GM04503 (cell line): ENCODE data around the gene CACNA1S.
A peak's percentile ranks its signal among the peaks of the same experiment; 100 is the strongest.

Source experiments
- DNase-seq: peaks from one replicate; pipeline ENCODE4 v3.0.0-alpha.2; 2012; ENCODE audit warnings: low read depth

The CACNA1S gene

DNA sequence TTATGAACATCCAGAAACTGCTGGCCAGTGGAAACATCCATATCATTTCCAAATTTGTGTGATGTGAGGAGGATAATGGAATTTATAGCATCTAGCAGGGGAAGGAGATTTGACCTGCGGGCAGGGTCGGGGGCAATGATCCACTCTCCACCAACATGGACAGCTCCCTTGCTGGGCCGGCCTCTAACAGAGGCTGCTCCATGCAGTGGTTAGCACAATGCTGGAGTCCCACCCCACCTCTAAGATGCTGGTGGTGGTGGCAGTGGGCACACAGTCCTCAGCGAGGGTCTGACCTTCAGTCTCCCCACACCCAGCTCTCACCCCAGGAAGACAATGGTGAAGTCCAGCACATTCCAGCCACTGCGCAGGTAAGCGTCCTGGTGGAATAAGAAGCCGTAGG, 18.7 kb downstream of the CACNA1S start:
- no peak for DNase-seq

DNA sequence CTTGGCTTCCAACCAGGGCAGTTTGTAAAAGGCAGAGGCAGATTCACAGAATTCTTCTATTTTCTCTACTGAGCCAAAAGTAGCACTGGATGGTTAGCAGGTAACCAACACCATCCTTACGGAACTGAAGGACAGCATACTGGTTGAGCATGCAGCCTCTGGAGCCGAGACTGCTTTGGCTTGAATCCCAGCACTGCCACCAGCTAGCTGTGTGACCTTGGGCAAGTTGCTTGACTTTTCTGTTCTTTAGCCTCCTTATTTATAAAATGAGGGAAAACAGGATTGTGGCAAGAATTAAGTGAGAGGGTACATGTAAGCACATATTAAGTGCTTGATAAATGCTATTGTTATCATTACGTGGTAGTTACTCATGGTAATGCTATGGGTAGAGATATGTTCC, 19.5 kb downstream of the CACNA1S start:
- no peak for DNase-seq

DNA sequence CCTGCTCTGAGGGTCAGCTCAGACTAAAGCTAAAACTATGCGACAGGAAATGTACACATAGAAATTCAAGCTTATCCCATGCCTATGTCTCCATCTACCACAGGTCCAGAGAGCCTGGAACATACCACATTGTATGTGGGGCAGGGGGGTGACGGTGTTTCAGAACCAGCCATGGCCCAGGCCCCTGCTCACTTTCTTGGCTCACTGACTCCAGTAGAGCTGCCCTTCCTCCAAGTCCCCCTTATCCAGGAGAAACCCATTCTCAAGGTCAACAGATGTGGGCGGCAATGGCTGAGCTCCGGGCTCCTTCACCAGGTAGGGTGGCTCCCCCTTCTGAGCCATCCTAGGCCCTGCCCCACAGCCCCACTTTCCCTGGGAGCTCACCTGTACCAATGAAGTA, 21.0 kb downstream of the CACNA1S start:
- no peak for DNase-seq

DNA sequence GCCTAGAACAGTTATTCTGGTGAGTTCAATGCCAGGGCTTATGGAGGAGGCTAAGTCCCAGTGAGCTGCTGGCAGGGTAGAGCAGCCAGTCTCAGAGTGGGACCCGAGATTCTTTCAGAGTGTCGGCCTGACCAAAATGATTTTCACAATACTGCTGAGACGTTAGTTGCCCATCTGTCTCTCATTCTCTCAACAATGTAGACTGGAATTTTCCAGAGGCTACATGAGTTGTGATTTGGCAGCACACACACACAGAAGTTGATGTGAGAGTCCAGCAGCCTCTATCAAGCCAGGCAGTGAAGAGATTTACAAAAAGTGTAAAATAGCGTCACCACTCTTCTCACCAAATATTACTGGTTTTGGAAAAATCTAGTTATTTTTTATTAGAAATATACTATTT, 21.7 kb downstream of the CACNA1S start:
- DNase-seq: peak; percentile 8

DNA sequence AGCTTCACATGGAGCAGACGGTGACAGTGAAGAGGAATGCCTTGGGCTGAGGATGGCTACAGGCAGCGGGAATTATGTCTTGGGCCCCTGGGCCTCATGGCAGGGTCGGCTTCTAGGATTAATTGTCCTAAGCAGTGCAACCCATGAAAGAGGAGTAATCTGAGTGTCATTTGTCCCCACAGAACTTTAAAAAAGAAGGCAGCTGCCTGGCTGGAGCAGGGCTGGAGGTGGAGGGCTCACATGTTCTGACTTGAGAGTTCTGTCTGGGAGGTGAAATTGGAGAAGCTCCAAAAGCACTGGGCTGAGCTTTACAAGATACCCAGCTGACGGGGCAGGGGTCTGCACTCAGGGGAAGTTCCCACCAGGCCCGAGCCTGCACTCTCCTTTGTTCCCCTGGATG, 22.6 kb downstream of the CACNA1S start:
- DNase-seq: no peak

DNA sequence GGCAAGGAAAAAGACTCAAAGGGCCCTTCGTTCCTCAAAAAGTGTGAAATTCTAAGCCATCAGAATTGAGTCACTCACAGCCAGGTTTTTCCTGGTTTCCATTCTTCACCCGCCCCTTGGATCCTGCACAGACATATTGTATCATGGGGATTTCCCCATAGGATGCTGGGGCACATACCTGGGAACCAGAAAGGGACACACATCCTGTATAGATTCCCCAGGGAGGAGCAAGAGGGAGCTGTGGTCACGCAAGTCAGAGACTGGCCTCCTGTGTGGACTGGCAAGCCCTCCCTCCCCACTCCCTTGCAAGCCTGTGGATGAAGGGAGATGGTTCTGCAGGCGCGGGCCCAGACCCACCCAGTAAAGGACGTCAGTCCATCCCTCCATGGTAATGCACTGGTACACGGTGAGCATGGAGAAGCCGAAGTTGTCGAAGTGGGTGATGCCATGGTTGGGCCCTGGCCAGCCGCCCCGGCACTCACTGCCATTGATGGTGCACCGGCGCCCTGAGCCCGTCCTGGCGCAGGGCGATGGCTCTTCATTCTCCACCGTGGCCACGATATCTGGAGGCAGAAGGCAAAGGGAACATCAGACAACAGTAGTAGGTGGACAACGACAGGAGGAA, 23.2 kb downstream of the CACNA1S start:
- no peak for DNase-seq

DNA sequence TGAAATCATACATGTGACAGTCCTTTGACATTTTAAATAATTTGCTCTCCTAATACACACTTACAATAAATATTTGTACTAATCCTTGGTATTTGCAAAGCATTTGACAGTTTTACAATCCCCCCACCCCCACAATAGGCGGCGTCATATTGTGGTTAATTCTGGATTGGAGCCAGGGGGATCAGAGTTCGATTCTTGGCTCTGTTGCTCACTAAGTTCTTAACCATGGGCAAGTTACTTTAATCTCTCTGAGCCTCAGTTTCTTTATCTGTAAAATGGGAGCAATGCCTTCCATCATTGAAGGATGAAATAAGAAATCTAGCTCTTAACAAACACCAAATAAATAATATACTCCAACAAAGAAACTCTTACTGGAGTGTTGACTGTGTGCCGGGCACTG, 23.8 kb downstream of the CACNA1S start:
- DNase-seq: no peak

DNA sequence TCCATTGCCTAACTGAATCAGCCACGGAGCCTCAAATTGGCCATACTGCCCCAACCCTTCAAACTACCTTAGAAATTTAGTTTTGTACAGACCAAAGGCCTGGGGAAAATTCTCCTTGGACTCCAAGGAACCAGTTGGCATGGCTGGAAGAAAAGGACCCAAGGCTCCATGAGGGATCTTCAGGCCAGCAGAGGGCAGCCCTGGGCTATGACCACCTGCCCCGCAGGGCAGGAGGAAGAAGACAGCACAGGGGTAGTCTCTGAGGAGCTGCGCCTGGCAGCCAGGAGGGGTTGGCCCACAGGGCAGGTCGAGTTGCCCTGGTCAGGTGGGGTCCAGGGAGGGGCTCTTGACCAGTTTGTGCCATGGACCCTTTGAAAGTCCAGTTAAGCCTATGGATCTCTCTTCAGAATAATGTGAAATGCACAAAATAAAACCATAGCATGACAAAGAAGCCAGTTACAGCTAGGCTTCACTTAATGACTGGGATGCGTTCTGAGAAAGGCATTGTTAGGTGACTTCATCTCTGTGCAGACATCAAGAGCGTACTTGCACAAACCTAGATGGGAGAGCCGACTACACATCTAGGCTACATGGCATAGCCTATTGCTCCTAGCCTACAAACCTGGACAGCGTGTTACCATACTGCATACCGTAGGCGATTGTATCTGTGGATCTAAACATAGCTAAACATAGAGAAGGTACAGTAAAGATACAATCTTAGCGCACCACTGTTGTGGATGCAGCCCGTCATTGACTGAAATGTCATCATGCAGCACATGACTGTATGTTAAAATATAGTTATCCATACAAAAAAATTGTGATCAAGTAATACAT, 26.1 kb downstream of the CACNA1S start:
- no peak for DNase-seq

DNA sequence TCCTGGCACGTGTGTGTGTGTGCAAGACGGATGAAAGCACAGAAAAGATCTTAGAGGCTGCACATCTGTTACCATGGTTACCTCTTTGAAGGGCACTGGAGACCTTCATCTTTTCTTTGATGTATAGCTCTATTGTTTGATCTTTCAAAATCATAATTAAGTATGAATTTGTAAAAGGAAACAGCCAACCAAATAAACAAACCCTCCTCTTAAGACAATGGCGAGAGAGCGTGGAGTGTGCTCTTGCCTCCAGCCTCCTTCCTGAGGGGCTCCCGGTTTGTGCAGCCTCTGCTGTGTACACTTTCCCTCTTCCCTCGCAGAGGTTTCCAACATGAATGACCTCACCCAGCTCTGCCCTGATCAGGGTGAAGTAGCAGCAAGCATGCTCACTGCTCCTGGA, 27.9 kb downstream of the CACNA1S start:
- DNase-seq: no peak

DNA sequence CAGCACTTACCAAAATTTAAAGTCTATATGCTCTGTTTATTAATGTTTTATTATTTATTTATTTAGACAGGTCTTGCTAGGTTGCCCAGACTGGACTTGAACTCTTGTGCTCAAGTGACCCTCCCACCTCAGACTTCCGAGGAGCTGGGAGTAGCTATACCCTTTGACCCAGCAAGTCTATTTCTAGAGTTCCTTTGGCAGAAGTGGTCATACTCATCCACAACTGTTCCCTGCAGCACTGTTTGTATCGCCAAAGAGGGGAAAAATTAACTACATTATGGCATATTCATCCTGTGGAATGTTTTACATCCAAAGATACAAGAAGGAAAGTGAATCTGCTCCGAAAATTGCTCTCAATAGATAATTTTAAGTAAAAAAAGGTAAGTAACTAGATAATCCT, 28.5 kb downstream of the CACNA1S start:
- DNase-seq: no peak

DNA sequence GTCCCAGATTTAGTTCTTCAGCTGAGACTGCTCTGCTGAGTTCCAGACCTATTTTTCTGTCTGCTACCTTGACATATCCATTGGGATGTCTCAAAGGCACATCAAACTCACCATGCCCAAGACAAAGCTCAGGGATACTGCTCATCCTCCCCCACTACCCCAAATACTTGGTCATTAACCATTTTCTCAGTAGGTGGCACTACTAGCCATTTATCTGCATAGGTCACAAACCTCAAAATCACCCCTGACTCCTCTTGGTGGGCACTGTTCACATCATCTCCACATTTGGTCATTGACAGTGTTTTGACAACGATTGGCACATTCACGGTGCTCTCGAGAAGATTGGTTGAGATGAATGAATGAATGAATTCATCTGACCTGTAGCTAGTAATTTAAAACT, 32.1 kb downstream of the CACNA1S start:
- DNase-seq: no peak

DNA sequence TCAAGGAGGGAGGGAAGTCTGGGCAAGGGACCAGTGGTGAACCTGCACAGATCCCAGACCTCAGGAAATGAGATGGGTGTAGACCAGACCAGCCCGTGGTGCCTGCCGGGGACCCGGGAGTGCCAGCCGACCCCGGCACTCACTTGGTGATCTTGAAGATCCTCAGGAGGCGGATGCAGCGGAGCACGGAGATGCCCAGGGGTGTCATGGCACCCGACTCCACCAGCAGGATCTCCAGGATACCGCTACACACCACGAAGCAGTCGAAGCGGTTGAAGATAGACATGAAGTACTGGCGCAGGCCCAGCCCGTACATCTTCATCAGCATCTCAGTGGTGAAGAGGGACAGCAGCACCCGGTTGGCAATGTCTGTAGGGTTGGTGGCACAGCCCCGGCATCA, 34.5 kb downstream of the CACNA1S start:
- DNase-seq: no peak

DNA sequence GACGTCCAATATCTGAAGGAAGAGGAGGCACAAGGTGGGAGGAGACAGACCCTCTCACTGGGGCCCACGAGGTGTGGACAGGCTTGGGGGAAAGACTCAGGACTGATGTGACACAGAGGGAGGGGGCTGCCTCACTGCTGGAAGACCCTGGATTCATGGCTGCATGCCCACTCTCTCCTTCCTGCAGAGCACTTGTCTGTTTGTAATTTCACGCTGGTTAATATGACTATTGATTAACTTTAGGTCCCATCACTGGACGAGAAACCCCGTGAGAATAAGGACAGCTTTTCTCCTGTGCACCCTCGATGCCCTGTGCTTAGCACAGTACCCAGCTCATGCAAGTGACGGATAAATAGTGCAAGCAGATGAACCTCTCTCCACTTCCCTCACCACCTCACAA, 35.1 kb downstream of the CACNA1S start:
- no peak for DNase-seq

DNA sequence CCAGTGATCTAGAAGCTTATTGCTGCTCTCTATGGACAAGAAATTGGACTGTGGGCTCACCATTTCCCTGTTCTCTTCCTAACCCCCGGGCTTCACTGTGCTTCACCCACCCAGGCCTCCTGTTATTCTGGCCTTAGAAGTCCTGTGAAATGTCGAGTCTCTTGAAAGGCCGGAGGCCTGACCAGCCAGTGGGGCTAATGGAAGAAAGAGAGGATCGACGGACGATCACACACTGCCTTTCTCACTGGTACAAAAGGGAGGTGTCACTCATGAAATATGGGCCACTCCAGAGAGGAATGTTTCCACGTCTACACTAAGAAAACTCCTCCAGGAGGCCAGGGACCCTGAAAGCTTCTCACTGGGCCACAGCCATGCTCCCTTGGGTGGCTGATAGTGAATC, 36.1 kb downstream of the CACNA1S start:
- DNase-seq: no peak

DNA sequence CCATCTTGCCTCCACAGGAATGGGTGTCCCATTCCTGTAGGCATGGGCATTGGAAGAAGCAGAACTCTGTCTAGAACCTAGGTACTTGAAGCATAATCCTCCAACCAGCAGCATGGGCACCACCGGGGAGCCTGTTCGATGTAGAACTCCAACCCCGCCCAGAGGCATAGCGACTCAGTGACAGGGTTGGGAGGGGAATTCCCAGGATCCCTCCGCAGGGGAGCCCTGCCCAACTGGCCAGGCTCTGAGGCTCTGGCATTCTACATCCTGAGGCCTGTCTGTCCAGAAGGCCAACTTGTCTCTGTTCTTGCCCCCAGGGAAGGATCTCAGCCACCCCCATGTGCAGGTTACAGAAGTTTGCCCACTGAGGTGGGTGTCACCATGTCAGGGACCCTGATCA, 38.2 kb downstream of the CACNA1S start:
- DNase-seq: no peak

DNA sequence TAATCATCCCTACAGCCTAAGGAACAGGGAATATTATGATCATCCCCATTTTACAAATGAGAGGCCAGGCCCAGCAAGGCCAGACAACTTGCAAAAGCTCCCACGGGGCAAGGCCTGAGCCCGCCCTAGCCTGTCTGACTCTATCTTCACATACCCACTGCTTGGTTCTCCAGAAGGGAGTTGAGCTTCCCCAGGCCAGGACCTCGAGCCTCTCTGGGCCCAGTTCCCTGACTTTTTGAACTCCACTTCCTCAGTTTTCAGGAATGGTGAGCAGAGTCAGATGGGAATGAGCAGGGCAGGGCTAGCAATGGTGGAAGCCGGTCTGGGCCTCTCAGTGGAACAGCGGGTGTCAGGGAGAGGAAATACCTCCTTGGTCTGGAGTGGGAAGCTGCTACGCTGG, 39.3 kb downstream of the CACNA1S start:
- no peak for DNase-seq

DNA sequence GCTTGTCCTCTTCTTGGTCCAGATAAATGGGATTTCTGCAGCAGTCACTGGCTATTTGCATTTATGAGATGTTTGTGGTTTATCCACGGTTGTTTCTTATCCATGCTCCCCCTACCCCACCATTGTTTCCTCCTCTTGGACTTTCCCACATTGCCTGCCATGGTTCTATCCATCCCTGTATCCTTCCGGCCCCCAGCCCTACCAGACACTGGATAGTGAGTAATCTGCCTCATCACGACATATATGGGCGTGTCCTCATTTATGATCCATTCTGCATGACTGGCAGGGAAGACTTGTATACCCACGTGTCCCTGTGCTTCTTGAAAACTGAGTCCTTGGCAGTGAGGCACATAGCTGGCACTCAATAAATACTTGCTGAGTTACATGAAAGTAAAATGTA, 40.1 kb downstream of the CACNA1S start:
- no peak for DNase-seq

DNA sequence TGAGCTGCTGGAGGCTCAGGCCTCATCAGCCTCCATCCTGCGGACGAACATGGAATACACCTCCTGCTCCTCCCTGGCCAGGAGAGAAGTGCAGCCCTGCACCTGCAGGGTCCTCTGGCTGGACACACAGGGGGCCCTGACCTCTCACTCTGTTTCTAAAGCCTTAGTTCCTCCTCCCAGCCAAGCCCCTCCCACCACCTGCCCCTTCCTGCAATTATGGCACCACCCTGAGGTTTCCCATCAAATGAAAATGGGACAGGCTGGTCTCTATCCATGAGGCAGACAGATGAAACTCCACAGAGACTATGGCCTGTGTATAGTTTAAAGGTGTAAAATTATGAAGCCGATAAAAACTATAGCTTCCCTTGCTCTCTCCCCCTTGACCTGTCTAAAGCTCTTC, 42.6 kb downstream of the CACNA1S start:
- no peak for DNase-seq

DNA sequence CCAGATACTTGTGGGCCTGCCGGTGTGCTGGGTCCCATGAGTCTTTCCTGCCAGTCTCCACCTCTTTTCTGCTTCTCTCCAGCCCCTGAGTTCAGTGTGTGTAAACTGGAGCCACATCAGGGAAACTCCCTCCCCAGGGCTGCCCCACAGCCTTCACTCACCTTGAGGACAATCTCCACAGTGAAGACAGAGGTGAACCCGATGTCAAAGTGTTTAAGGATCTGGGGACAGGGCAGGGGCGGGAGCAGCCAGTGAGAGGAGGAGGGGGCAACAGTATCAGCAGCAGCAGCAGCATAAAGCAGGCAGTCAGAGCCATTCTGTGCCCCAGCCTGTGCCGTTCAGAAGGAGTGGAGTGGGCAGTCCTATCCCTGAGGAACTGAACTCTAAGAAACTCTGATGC, 43.2 kb downstream of the CACNA1S start:
- DNase-seq: no peak

DNA sequence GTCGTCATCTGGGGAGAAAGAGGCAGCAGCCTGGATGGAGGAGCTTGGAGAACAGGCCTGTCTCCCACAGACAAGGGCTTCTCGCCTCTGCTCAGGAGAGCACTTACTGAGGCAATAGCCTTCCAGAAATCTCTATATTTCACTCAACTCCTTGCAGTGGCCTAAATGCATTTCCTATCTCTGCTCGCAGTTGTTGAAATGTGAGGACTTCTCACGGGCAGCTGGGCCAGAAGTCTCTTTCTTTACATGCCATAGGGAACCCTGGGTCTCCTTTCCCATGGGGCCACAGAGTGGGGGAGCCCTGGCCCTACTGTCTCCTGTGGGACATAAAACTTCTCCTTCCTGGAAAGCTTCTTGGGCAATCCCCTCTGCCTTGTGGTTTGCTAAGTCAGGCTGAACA, 45.2 kb downstream of the CACNA1S start:
- DNase-seq: no peak

DNA sequence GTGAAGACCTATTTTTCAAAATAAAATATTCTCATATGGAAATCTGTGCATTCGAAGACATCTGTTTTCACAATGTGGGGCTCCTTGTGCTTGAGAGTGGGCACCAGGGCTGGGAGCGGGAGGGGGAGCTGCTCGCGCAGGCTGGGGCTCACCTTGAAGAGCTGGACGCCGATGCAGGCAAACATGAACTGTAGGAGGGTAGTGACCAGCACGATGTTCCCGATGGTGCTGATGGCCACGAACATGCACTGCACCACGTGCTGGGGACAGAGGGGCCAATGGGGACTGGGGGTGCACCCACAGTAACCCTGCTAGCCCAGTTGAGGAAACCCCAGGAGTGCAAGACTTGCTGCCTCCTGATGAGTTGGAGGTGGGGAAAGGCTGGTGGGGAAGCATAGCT, 46.5 kb downstream of the CACNA1S start:
- no peak for DNase-seq

DNA sequence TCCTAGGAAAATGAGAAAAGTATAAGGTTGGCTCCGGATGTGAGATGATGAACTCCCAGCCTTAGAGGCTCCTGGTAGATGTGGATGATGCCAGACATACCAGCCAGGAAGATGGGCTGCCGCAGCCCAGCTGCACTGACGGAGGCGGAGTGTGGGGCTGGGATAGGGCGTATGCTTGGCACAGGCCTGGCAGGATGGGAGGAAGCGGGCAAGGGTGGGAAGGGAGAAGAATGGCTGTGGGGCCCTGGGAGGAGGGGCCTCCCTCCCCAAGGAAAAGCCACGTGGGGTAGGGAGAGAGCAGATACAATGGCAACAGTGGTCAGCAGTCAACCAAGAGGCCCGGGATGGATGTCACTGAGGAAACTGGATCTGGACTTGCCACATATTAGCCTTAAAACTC, 47.4 kb downstream of the CACNA1S start:
- no peak for DNase-seq

DNA sequence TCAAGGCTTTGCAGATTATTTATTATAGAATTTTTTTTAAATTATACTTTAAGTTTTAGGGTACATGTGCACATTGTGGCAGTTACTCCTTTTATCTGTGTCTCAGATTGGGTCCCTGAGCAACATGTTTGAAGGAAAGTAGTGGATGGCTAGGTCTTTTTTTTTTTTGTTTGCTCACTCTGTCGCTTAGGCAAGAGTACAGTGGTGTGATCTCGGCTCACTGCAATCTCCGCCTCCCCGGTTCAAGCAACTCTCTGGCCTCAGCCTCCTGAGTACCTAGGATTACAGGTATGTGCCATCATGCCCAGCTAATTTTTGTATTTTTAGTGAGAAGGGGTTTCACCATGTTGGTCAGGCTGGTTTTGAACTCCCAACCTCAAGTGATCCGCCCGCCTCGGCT, 49.1 kb downstream of the CACNA1S start:
- no peak for DNase-seq

DNA sequence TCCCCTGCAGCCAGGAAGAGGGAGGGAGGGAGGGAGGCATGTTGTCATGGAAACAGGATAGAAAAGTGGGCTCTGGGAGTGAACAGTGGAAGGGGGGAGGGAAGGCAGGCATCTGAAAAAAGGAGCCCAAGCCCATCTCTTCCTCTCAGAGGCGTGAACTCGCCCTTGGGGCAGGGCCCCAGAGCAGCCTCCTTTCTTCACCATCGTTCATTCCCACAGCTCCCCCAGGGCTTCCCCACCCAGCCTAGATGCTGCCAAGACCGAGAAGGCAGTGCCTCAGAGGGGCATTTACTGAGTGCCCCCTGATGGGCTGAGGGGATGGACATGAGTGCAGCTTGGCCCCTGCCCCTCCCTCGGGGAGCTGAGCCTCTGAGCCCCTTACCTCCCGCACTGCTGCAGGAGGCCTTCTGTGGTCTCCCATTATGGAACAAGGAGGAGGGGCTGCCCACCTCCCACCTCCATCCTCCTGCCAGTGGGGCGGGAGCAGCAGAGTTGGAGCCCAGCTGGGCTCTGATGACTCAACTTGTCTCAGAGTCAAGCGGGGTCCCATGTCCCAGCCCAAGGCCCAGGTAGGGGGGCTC, 49.6 kb downstream of the CACNA1S start:
- DNase-seq: no peak
